ENCODE measurements around the gene ZNF575.
"Not testable (repeated sequence)": the region's sequence is repeated elsewhere in the genome, so short reads cannot be mapped to it uniquely, and the experiment has no call there.

Gene ZNF575

DNA sequence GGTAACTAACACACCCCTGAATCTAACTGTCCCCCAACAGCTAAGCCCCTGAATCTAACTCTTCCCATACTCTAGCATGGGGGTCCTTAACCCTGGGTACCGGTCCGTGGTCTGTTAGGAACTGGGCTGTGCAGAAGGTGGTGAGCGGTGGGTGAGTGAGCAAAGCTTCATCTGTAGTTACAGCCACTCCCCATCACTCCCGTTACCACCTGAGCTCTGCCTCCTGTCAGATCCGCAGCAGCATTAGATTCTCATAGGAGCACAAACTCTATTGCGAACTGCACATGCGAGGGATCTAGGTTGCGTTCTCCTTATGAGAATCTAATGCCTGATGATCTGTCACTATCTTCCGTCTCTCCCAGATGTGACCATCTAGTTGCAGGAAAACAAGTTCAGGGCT is 22.3 kb upstream of the ZNF575 start:
- no peak for DNase-seq (ENCODE audit: low read depth)

DNA sequence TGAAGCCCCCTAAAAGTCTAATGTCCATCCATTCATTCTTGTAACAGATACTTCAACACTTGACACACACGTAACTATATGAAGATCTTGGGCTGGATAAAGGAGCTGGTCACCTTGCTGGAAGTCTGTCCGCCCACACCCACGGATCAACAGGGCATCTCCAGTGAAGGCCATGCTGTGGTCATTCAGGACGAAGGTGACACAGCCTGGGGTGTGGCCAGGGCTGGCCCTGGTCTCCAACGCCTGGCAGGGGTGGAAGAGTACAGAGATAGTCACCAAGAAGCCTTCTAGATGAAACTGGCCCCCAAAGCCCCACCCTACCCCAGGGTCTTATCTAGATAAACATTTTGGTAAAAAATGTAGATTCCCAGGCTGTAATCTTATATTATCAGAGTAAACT is 21.7 kb upstream of the ZNF575 start:
- DNase-seq (ENCODE audit: low read depth): no peak

DNA sequence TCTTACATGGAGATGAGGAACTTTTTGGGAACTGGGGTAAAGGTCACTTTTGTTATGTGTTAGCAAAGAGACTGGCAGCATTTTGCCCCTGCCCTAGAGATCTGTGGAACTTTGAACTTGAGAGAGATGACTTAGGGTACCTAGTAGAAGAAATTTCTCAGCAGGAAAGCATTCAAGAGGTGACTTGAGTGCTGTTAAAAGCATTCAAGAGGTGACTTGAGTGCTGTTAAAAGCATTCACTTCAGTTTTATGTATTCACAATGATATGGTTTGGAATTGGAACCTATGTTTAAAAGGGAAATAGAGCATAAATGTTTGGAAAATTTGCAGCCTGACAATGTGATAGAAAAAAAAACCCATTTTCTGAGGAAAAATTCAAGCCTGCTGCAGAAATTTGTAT is 20.6 kb upstream of the ZNF575 start:
- not testable (repeated sequence) for DNase-seq (ENCODE audit: low read depth)

DNA sequence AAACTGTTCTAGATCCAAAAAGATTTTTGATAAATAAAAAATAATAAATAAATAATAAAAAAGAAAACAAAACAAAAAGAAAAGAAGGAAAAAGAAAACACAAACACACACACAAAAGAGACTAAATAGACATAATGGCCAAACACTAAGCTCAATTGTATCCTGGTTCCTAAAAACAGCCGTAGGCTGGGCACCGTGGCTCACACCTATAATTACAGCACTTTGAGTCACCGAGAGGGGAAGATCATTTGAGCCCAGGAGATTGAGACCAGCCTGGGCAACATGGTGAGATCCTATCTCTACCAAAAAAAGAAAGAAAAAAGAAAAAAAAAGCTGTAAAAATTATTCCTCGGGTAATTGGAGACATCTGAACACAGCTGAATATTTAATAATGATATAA is 14.9 kb upstream of the ZNF575 start:
- DNase-seq (ENCODE audit: low read depth): no peak

DNA sequence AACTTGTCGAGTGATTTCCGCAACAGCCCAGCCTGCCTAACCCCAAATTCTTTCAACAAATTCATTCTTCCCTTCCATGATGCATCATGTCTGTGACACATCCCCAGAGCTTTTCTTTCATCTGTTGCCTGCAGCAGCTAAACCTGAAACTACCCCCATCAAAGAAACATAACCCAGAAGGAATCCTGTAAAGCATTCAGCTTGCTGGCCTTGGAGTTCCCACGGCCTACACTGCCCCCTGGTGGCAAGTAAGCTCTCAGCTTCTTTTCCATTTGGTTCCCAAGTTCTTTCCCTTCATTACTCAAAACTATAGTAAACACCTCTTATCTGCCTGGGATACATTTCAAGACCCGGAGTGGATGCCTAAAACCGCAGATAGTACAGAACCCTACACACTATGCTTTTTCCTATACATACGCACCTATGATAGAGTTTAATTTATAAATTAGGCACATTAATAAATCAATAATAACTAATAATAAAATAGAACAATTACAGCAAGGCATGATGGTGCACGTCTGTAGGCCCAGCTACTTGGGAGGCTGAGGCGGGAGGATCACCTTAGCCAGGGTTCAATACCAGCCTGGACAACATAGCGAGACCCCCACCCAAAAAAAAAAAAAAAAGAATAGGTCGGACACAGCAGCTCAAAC is 13.4 kb upstream of the ZNF575 start:
- DNase-seq (ENCODE audit: low read depth): peak; percentile 85

DNA sequence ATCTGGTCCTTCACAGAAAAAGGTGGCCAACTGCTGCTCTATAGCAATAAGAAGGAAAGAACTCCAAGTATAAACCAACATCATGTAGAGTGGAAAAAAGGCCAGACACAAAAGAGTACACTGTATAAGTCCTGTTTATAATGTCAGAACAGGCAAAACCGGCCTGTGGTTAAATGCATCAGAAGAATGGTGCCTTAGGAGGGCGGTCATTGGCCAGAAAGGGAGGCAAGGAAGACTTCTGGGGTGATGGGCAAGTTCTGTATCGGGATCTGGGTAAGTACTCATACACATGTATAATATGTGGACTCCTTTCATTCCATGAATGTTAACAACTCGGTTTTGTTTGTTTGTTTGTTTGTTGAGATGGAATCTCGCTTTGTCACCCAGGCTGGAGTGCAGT is 10.1 kb upstream of the ZNF575 start:
- DNase-seq (ENCODE audit: low read depth): no peak

DNA sequence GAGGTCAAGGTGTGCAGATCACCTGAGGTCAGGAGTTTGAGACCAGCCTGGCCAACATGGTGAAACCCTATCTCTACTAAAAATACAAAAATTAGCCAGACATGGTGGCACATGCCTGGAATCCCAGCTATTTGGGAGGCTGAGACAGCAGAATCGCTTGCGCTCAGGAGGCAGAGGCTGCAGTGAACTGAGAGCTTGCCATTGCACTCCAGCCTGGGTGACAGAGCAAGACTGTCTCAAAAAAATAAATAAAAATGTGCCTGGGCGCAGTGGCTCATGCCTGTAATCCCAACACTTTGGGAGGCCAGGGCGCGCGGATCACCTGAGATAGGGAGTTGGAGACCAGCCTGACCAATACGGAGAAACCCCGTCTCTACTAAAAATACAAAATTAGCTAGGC is 9.3 kb upstream of the ZNF575 start:
- not testable (repeated sequence) for DNase-seq (ENCODE audit: low read depth)

DNA sequence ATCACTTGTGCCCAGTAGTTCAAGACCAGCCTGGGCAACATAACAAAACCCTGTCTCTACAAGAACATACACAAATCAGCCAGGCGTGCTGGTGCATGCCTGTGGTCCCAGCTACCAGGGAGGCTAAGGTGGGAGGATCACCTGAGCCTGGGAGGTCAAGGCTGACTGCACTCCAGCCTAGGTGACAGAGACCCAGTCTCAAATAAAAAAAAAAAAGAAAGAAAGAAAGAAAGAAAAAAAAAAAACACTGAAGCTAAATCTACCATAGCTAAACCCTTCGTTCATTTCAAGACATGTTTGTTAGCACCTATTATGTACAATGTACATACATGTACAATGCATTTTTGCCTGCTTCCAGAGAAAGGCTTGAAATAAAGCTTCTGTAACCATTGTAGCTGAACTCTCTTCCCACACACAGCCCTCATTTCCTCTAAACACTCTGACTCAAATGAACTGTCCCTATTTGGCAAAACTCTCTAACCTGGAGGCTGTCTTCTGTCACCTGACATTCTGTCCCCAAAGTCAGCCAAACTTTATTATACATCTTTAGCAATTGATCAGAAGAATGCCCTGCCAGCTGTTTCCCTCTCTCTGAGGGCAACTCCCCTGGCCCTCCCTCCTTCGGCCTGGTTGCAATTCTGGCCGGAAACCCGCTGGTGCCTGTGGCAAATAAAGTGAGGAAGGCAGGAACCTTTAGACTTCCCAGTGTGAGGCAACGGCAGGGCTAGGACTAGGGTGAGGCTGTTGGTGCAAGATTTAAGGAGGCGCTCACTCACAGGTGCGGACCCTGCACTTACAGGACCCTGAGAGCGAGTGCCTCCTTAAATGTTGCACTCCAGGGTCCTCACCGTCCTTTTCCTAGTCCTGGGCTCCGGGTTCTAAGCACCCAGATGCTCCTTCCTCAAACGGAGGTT is 7.8 kb upstream of the ZNF575 start:
- peak; percentile 58 for DNase-seq (ENCODE audit: low read depth)

DNA sequence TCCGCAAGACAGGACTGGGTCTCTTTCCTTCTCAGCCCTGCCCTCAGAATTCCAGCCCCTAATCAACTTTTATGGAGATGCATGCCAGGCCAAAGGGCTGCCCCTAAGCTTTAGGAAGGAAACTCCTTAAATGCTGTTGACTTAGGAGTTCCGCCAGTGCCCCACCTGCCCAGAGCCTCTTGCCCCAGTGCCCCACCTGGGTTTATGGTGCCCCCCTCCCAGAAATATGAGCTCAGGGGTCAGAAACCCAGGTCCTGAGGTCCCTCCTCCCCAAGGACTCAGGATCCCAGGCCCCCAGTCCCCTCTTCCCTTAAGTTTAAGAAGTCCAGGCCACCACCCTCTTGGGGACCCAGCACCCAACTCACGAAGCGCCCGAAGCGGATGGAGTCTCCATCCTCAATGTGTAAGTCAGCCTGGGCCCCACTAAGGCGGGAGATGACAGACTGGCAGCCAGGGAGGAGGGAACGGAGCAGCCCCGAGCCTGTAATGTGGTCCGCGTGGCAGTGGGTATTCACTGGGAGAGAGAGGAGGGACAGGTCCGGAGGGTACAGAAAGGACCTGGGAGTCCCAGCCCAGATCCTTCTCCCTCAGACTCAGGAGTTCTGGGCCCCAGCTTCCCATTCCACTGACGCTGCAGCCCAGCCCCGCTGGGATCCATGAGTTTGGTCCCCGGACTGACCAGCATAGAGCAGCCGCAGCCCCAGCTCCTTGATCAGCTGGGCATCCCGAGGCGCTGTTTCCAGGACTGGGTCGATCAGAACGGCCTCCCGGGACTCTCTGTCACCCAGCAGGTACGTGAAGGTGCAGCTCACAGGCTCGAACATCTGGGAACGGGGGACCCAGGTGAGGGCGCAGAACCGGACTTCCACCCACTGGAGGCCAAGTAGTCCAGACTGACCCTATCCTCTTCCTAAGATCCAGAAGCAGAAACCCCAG is 6.9 kb upstream of the ZNF575 start:
- DNase-seq (ENCODE audit: low read depth): no peak

DNA sequence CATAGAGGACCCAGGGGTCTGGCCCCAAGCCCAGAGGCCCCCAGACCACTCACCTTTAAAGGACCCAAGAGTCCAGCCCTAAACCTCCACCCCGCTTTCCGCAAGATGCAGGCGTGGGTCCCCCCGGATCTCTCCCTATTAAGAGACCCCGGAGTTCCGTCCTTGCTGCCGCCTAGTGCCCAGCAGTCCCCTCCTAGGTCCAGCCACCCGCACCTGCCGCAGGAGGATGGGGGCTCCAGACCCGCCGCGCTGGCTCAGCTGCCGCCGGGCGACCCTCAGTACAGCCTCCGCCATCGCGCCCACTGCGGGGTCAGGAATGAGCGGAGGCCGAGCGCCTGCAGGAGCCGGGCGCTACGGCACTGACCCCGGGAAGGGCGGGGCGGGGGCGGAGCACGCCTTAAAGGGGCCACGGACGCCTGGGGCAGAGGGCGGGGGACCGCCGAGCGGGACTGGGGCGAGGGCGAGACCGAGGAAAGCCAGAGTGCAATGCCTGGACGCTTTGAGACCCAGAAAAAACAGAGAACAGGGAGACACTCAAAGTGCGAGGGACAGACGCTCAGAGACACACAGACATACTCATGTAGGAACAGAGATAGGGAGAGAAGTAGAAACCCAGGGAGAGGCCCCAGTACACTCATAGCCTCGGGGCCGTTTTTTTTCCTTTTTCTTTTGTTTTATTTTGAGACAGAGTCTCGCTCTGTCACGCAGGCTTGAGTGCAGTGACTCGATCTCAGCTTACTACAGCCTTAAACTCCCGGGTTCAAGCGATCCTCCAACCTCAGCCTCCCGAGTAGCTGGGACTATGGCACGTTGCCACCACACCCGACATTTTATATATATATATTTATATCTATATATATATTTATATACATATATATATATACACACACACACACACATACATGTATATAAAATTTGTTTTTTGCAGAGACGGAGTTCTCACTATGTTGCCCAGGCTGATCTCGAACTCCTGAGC is 5.8 kb upstream of the ZNF575 start, which contains the start of gene ETHE1:
TSS of gene ETHE1 (minus strand) at position 318 of the 976 bp plus-strand sequence. CDS start at position 294, 24 bp downstream.
- DNase-seq (ENCODE audit: low read depth): peak; percentile 63

DNA sequence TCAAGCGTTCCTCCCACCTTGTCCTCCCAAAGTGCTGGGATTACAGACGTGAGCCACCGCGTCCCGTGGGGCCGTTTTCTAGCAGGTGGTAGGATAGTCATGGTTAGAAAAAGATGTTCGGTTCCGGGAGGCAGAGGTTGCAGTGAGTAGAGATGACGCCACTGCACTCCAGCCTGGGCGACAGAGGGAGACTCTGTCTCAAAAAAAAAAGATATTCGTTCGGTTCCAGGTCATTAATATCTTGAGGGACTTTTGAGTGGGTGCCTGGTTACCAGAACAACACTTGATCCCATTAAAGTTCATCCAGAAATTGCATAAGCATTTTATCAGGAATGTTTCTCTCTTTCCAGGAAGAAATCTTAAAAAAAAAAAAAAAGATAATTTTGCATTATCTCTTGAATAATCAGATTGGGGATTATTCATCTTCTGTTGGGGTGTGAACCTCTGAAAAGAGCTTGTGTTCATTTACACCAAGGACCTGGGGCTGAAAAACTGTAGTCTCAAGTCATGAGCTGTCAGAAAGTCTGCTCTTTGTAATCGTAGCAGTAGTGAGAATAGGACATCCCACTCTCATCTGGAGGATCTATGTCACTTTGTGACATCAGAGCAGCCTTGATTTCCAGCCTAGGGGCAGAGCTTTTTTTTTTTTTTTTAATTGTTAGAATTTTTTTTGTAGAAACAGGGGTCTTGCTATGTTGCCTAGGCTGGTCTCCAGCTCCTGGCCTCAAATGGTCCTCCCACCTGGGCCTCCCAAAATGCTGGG is 4.9 kb upstream of the ZNF575 start:
- DNase-seq (ENCODE audit: low read depth): peak; percentile 21

DNA sequence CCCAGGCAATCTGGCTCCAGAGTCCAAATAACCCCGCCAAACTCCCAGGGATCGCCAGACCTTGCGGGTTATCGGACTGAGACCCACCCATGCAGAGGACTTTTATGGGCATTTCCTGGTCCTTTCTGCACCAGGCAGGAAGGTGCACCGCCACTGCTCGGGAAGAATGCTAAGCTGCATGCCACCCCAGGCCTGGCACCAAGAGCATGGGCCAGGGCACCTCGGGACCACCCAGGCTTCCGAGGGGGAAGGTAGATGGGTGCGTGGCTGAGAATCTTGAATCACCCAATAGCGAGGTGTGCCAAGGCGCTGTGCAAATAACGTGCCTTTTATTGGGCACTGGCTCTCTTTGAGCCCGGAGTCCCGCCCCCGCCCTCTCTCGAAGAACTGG is 422 bp upstream of the ZNF575 start:
- DNase-seq (ENCODE audit: low read depth): no peak

DNA sequence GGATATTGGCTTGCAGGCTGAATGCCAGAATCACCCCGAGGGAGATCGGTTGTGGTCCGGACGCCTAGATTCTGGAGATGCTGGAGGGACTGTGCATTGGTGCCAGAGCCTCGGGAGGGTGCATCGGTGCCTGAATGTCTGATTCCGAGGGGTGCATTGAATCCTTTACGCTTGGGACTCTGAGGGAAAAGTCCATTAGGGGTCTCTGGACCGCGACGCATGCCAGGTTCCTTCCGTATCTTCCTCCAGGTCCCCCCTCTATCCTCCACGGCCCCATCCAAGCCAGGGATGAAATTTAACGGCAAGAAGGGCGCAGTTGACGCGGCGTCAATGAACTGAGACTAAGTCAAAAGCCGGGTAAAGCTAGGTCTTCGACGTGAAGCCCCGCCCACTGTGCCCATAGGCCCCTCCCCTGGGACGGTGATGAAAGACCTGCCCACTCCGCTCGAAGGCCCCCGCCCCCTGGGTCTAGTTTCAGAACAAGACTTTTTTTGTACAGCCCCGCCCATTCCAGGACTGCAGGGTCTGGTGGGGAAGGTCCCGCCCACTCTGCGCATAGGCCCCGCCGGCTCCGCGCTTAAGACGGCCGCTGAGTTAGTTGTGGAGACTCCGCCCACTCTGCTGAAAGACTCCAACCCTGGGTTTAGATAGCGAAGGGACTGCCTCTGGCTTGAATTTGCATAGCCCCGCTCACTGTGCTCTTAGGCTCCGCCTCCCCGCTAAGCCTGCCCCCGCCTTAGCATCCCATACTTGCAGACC is 737 bp downstream of the ZNF575 start:
- DNase-seq (ENCODE audit: low read depth): peak; percentile 100

DNA sequence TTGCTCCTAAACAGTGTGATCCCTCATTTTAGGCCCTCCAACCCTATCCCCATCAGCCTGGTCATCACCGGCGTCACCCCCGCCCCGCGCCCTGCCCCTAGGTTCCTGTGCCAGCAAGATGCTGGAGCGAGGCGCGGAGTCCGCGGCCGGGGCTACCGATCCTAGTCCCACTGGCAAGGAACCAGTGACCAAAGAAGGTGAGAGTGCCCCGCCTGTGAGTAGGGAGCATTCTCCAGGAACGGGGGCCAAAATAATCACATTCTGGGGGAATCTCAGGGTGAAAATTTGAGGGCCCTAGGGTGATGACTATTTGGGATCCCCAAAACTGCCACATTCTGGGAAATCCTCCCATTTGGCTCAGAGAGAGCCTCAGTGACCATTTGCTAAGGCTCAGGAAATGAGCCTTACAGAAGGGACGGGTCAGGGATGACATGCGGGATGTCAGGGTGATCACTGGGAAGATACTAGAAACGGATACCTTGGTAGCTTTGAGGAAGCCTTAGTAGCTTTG is 1.4 kb downstream of the ZNF575 start:
- no peak for DNase-seq (ENCODE audit: low read depth)

DNA sequence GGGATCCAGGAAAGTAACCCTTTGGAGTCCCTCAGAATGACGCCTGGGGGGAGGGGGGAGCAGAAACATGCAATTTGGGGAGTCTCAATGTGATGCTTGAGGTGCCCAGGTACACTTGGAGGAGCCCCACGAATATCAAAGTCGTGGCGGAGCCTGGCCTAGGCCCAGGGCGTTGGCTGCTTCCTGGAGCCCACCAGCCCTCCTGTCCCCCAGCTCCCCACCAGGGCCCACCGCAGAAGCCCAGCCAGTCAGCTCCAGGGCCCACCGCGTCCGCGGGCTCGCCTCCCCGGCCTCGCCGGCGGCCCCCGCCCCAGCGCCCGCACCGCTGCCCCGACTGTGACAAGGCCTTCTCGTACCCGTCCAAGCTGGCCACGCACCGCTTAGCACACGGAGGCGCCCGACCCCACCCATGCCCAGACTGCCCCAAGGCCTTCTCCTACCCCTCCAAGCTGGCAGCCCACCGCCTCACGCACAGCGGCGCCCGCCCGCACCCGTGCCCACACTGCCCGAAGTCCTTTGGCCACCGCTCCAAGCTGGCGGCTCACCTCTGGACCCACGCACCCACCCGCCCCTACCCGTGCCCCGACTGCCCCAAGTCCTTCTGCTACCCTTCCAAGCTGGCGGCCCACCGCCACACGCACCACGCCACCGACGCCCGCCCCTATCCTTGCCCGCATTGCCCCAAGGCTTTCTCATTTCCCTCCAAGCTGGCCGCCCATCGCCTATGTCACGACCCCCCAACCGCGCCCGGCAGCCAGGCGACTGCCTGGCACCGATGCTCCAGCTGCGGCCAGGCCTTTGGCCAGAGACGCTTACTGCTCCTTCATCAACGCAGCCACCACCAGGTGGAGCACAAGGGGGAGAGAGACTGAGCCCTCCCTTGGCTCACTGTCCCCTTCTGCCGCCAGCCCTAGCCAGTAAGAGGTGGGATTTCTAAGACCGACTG is 2.1 kb downstream of the ZNF575 start:
- DNase-seq (ENCODE audit: low read depth): peak; percentile 62

DNA sequence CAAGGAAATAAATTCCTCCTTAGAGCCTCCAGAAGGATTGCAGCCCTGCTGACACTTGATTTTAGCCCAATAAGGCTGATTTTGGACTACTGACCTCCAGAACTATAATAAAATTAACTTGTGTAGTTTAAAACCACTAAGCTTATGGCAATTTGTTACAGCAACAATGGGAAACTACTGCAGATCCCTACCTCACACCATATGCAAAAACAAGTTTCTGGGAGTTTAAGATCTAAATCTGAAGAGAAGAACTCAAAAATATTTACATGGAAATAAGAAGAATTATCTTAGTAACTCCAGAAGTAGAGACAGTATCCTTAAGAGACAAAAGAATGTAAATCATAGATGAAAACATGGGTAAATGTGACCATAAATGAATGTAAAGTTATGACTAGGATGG is 5.9 kb downstream of the ZNF575 start:
- no peak for DNase-seq (ENCODE audit: low read depth)

DNA sequence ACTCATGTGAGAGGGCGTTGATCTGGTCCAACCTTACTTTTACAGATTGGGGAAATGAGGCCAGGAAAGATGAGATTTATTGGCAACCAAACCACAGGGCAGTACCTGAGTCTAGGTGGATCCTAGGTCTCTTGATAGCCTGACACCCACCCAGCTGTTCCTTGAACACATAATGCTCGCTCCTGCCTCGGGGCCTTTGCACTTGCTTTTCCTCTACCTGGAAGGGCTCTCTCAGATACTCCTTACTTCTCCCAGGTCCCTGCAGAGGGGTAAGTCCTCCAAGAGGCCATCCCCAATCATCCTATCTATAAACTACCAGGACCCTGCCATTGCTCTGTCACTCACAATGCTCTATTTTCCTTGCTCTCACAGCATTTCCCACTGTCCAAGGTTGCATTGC is 7.4 kb downstream of the ZNF575 start:
- DNase-seq (ENCODE audit: low read depth): no peak
